Panc1 (cell line): ENCODE results near the gene MAGI1.

Experiments
- CTCF ChIP-seq: fragments of 450-650 bp; IDR thresholded peaks from 2 replicates; pipeline ENCODE4 v1.5.1; 2017; ENCODE audit warnings: mild to moderate bottlenecking
- POLR2AphosphoS5 ChIP-seq: IDR thresholded peaks from 2 replicates; pipeline ENCODE4 v1.6.1; 2012; ENCODE audit warnings: mild to moderate bottlenecking, low read depth, low read length, moderate library complexity

- TF ChIP-seq CTCF (no peak), POLR2AphosphoS5 (no peak)
Measured at GRCh38 chr3:66029443-66029842, 9.3 kb downstream of the MAGI1 start.
